GM15510 (cell line): ENCODE measurements around the gene SCRG1.

ENCODE experiments used
- POLR2A ChIP-seq: IDR thresholded peaks from 3 replicates; pipeline ENCODE4 v1.6.1; 2011; ENCODE audit warnings: borderline replicate concordance; ENCODE audit not compliant: insufficient read length; ENCODE audit errors: extremely low read depth

SCRG1 gene

GRCh38 chr4:173357939-173358338 is 41.0 kb downstream of the SCRG1 start:
- TF ChIP-seq POLR2A, result no peak

GRCh38 chr4:173347467-173347866 is 51.4 kb downstream of the SCRG1 start:
- TF ChIP-seq POLR2A, result no peak

- TF ChIP-seq POLR2A, result no peak
These were observed 52.8 kb downstream of the SCRG1 start for GRCh38 chr4:173346074-173346473.

- TF ChIP-seq POLR2A, result no peak
These were observed 53.3 kb downstream of the SCRG1 start for GRCh38 chr4:173345648-173346047.

- TF ChIP-seq POLR2A, result no peak
These were observed 55.0 kb downstream of the SCRG1 start for GRCh38 chr4:173343832-173344397.

- TF ChIP-seq POLR2A, result no peak
These were observed 61.5 kb downstream of the SCRG1 start for GRCh38 chr4:173337463-173337862.

GRCh38 chr4:173334891-173335752 is 63.8 kb downstream of the SCRG1 start:
- TF ChIP-seq POLR2A, result peak; percentile 72
